AG09309 (cell line): ENCODE measurements around the gene TOX2.

ENCODE experiments used
- DNase-seq: peaks from one replicate; pipeline ENCODE4 v3.0.0-alpha.2; 2010; ENCODE audit warnings: low read depth
- H3K4me3 ChIP-seq: 2 replicates; pipeline ENCODE4 v1.5.1; 2011; ENCODE audit warnings: mild to moderate bottlenecking, low read depth, low read length, moderate library complexity; ENCODE audit not compliant: control insufficient read depth
- CTCF ChIP-seq: IDR thresholded peaks from 2 replicates; pipeline ENCODE4 v1.5.1; 2011; ENCODE audit warnings: mild to moderate bottlenecking, low read depth, low read length, inconsistent platforms; ENCODE audit not compliant: insufficient read depth, control insufficient read depth; ENCODE audit errors: missing control alignments

The TOX2 gene

DNA sequence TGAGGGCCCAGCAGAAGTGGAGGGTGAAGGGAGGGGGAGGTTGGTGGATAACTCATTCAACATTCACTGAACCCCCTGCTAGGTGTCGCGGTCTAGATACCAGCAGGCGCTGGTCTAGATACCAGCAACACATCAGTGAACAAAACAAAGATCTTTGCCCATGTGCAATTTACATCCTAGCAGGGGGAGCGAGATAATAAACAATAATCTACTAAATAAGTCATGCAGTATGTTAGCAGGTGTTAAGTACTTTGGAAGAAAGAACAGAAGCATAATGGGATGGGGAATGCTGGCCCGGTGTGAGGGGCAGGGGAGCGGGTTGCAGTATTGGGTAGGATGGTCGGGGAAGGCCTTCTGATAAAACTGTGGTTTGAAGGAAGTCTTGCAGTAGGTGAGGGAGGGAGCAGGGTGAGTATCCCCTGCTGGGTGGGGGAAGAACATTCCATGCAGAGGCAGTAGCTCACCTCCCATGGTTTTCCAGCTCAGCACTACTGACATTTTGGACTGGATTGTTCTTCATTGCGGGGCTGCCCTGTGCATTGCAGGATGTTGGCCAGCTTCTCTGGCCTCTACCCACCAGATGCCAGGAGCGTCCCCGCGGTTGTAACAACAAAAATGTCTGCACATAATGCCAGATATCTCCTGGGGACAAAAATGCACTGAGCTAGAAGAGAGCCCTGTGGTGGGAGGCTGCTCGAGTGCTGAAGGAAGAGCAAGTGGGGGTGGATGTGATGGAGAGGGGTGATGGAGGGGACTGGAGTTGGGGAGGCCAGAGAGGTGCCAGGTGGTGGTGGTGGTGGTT, 117.3 kb downstream of the TOX2 start:
- no peak overlapping the region for H3K4me3 ChIP-seq
- DNase-seq, result no peak
- no peak for TF ChIP-seq CTCF

GRCh38 chr20:44032583-44033331, 118.1 kb downstream of the TOX2 start:
- TF ChIP-seq CTCF, result no peak
- no peak for DNase-seq
- H3K4me3 ChIP-seq, result no peak overlapping the region

GRCh38 chr20:44033344-44033743, 118.7 kb downstream of the TOX2 start:
- no peak overlapping the region for H3K4me3 ChIP-seq
- TF ChIP-seq CTCF, result no peak
- DNase-seq, result no peak

DNA sequence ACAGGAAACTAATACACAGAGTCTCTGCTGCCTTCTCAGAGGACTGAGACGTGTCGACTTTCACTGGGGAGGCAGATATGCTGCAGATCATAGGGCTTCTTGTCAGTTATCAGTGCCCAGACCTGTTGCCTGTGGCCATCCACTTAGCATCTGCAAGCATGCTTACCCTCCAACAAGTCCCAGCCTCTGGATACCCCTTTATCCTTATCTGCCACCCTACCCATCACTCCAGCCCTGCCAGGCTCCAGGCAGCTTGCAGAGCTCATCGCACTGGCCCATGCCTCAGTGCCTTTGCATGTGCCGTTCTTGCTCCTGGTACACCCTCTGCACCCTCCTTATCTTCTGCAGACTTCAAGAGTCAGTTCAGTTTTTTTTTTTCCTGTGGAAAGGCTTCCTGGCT, 119.2 kb downstream of the TOX2 start:
- no peak overlapping the region for H3K4me3 ChIP-seq
- no peak for TF ChIP-seq CTCF
- no peak for DNase-seq

GRCh38 chr20:44034451-44034850, 119.8 kb downstream of the TOX2 start:
- no peak for TF ChIP-seq CTCF
- no peak overlapping the region for H3K4me3 ChIP-seq
- no peak for DNase-seq

DNA sequence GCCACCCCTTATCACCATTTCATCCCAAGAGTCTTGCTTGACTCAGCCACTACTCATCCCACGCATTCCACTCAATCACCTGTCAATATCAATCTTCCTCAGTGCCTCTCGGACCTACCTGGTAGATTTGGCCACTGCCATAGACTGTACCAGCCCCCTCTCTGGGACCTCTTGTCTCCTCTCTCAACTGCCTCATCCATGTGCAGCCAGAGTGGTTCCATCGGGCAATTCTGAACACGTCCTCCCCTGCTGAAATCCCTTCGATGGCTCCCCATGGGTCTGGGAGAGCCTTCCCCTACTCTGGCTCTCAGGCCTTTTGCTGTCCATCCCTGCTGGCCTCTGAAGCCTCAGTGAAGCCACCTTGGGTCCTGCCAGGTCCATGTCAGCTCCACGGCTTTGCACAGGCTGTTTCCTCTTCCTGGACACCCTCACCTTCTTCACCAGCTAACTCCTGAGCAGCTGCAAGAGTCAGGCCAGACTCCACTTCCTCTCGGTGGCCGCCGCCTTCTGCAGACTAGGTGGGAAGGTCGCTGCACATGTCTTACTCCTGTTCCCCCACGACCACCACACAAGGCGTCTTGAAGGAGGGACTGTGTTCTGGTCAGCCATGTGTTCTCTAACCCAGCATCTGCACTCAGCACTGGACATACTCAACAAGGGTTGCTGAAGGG, 120.4 kb downstream of the TOX2 start:
- H3K4me3 ChIP-seq, result no peak overlapping the region
- no peak for TF ChIP-seq CTCF
- no peak for DNase-seq
